Measurements from ENCODE around the gene RCBTB2. TPM values are rescaled to one million over a fixed set of nuclear protein-coding genes. Genes with fewer than 3 reads are reported as not detected.

RCBTB2 gene
- total RNA-seq, 1 experiment from 2014 or later = 11.7 TPM

GRCh38 chr13:48506092-48506701 lies 26.7 kb downstream of the RCBTB2 start:
- no CpG with 5 or more reads among the region's 14 CpGs for WGBS (ENCODE audit: extremely low coverage, insufficient read length, low lambda C conversion rate)
- Mint-ChIP-seq H3K36me3 (ENCODE audit: insufficient read depth in 1 of 3, low read depth in 3 of 3) (peaks cover 0 to 6% (median 0%) of the 10 kb centered on the region in 3 experiments; a peak in 2 of 7 replicates), H3K27ac (peak overlapping the region; percentile 33 to 76 (median 49); a peak in 5 of 7 replicates)

More at GRCh38 chr13:48506092-48506701, 26.7 kb downstream of the RCBTB2 start:
- H4K20me1 ChIP-seq (ENCODE audit: control insufficient read depth, insufficient read depth, insufficient read length) = no peaks in the 10 kb centered on the region
- H3K4me1 ChIP-seq (ENCODE audit: insufficient read depth, low read length) = peaks cover 2% of the 10 kb centered on the region; the same call in 1 of the 2 replicates
- no peak overlapping the region for H4K8ac ChIP-seq (replicated peaks; ENCODE audit: insufficient read length, low read depth, low read length)
- no peak overlapping the region for H2AK5ac ChIP-seq (ENCODE audit: insufficient read length, low read length)
- no peak overlapping the region for H2BK12ac ChIP-seq (ENCODE audit: insufficient read length, low read depth, low read length)
- H3K56ac ChIP-seq (ENCODE audit: insufficient read length, low read depth, low read length) = no peak overlapping the region
- H3K9ac ChIP-seq (ENCODE audit: extremely low read depth, insufficient read length, low read length) = no peak overlapping the region
- TF ChIP-seq CTCF (conservative IDR thresholded peaks at IDR 0.05) = no peak
- H3K18ac ChIP-seq (ENCODE audit: insufficient read length, low read depth, low read length) = no peak overlapping the region
- no peak overlapping the region for H2BK120ac ChIP-seq (ENCODE audit: low read depth, low read length, poor library complexity, severe bottlenecking)
- H2BK15ac ChIP-seq (ENCODE audit: low read depth, low read length) = no peak overlapping the region
- no peaks in the 10 kb centered on the region for H3K27me3 Mint-ChIP-seq (ENCODE audit: low read depth)
- no peak overlapping the region for H3K23ac ChIP-seq (ENCODE audit: insufficient read length, low read depth, low read length)
- no peak overlapping the region for H2AFZ ChIP-seq (ENCODE audit: low read length)
- no peak overlapping the region for H2BK5ac ChIP-seq (ENCODE audit: insufficient read length, low read length)
- H3K4me3 Mint-ChIP-seq = no peak overlapping the region
- no peak overlapping the region for H3K4me2 ChIP-seq (ENCODE audit: insufficient read depth, insufficient read length, low read length)
- no peaks in the 10 kb centered on the region for H3K27me3 ChIP-seq (ENCODE audit: insufficient read depth, low read length)
- no peak overlapping the region for H3K4ac ChIP-seq (ENCODE audit: low read depth, low read length)
- H3K27ac ChIP-seq (ENCODE audit: insufficient read length, low read depth, low read length) = no peak overlapping the region
- no peaks in the 10 kb centered on the region for H3K9me3 ChIP-seq (ENCODE audit: control insufficient read depth, low read depth, low read length)
- DNase-seq = no peak
- no peaks in the 10 kb centered on the region for H3K79me2 ChIP-seq (ENCODE audit: insufficient read depth, low read length)
- peak overlapping the region; percentile 14 for H2BK20ac ChIP-seq (ENCODE audit: low read depth, low read length, poor library complexity, severe bottlenecking)
- no peak overlapping the region for H3K14ac ChIP-seq (ENCODE audit: insufficient read depth, low read length)
- H3K23me2 ChIP-seq (ENCODE audit: insufficient read length, low read depth, low read length, poor library complexity, severe bottlenecking) = no peaks in the 10 kb centered on the region
- no peaks in the 10 kb centered on the region for H3K79me1 ChIP-seq (ENCODE audit: insufficient read depth, low read depth, low read length, poor library complexity, severe bottlenecking)
- H3K9me3 Mint-ChIP-seq = no peaks in the 10 kb centered on the region
- H4K91ac ChIP-seq (ENCODE audit: insufficient read length, low read depth, low read length) = no peak overlapping the region
- peaks cover 12 to 14% of the 10 kb centered on the region in 2 experiments for H3K4me1 Mint-ChIP-seq
- H3T11ph ChIP-seq (ENCODE audit: low read length) = no peak overlapping the region
- no peak overlapping the region for H4K5ac ChIP-seq (ENCODE audit: insufficient read length, low read depth, low read length)

Data from H9 (cell line).